ENCODE data around the gene PCA3.

PCA3 gene

GRCh38 chr9:76828447-76828846 lies 64.2 kb downstream of the PCA3 start:
- no peak overlapping the region for H3K4me3 ChIP-seq (ENCODE audit: low read depth, low read length)
- no peak for DNase-seq (ENCODE audit: low read depth)
- TF ChIP-seq CTCF (IDR thresholded peaks at IDR 0.05; ENCODE audit: control insufficient read depth, extremely low read depth, insufficient read depth), result no peak

DNA sequence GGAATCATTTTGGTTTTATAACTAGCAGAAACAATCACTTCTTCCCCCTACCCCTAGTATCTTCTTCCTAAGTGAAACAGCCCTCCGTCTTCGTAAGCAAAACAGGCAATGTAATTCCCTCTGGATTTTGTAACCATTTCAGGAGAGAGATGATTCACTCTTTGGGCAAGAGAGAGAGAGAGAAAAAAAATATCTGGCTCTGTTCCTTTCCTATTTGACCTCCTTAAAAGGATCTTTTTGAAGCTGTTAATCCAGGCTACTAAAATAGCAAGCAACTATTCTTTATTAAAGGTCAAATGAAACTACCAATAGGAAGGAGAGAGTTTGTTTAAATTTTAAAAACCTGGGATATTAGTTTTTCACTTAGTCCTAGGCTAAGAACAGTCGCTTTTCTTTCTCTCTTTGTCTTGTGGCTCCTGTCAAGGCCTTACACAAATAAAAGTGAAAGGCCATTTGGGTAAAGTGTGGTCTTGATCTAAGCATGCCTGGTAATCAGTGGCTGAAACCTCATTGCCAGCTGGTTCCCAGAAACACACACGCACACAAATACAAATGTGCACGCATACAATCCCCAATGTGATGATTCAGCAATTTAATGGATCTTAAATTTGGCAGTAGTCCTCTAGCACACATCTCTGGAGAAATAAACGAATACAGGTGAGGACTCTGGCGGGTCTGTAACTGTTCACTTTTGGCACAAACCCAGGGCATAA lies 71.5 kb downstream of the PCA3 start:
- no peak overlapping the region for H3K4me3 ChIP-seq (ENCODE audit: low read depth, low read length)

More for the DNA sequence above, 71.5 kb downstream of the PCA3 start:
- TF ChIP-seq CTCF (IDR thresholded peaks at IDR 0.05; ENCODE audit: control insufficient read depth, extremely low read depth, insufficient read depth), result no peak
- DNase-seq (ENCODE audit: low read depth), result peak; percentile 64
